NCI-H2029 treated with DMSO at 0.1 percent for 48 hours (cell line): ENCODE measurements around the gene CDH18.

ENCODE experiments used
- DNase-seq: peaks from one replicate; lab custom pipeline; 2025; lab: John Stamatoyannopoulos, UW

The CDH18 gene, protein sequence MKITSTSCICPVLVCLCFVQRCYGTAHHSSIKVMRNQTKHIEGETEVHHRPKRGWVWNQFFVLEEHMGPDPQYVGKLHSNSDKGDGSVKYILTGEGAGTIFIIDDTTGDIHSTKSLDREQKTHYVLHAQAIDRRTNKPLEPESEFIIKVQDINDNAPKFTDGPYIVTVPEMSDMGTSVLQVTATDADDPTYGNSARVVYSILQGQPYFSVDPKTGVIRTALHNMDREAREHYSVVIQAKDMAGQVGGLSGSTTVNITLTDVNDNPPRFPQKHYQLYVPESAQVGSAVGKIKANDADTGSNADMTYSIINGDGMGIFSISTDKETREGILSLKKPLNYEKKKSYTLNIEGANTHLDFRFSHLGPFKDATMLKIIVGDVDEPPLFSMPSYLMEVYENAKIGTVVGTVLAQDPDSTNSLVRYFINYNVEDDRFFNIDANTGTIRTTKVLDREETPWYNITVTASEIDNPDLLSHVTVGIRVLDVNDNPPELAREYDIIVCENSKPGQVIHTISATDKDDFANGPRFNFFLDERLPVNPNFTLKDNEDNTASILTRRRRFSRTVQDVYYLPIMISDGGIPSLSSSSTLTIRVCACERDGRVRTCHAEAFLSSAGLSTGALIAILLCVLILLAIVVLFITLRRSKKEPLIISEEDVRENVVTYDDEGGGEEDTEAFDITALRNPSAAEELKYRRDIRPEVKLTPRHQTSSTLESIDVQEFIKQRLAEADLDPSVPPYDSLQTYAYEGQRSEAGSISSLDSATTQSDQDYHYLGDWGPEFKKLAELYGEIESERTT

DNA sequence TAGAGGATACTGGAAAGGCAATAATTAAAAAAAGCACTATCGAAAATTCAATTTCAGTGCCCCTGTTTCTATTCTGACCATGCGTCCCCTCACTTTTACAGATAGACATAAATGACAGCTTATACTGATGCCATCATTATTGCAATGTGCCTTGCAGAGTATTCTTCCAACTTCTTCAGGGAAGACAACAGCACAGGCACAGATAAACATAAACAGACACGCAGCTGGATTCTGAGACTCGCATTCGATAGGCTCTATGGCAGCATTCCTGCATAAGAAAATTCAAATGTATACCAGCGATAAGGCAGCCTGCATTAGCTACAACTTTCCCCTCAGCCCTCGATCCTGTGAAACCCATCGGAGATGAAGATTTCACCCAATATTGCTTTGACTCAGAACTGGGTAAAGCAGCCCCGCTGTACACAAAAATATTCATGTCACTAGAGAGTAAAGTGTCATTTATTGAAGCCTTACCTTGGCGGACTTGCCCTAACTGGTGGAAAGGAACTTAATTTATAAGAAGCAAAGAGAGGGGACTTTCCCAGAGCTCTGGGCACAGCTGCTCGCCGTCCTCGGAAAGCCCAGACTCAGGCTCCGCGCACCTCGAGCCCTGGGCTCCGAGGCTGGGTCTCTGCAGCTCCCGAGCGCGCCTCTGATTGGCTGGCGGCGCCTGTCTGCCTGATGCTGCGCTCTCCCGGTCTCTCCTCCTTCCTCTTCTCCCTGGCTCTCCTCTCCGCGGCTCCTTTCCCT is at the start of gene CDH18:
Gene CDH18 (minus strand): TSS at position 589 of the 750 bp plus-strand sequence. CDS start 149,214 bp downstream, outside the sequence.
- DNase-seq, result peak; percentile 35

GRCh38 chr5:20034717-20035116 is 46.7 kb upstream of the CDH18 start:
- no peak for DNase-seq

DNA sequence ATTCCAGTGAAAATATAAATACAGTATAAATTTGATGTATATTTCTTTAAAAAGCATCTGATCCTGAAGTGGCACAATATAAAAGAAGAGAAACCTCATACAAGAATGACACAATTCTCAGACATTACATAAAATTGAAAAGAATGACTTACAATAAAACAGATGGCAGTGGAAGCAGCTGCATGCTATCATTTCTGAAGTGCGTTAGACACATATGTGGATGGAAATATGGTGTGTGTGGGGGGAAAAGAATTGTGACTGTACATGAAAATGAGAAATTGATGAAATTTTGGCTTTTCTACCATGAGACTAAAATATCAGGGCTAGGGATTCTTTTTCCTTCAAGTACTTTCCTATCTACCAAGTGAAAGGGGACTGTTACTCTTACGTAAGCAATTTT is 45.9 kb upstream of the CDH18 start:
- DNase-seq, result no peak

DNA sequence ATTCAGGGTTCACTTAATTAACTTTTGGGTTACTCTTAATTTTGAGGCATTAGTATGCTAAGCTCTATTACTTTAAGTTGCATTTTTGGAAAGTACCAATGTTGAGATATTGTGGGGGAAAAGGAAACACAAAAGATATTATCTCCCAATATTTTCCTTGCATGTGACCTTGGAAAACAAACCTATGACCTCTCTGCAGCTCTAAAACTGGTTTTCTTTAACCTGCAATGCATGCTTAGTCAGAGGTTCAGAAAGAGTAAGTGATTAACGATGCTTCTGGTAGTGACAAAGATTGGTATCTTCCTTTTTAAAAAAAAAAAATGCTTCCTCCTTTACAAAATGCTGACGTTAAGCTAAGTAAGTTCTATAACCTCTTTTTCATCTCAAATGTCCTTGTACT is 44.9 kb upstream of the CDH18 start:
- no peak for DNase-seq

GRCh38 chr5:20030125-20030524 is 42.1 kb upstream of the CDH18 start:
- no peak for DNase-seq

GRCh38 chr5:20029266-20029665 is 41.3 kb upstream of the CDH18 start:
- no peak for DNase-seq

DNA sequence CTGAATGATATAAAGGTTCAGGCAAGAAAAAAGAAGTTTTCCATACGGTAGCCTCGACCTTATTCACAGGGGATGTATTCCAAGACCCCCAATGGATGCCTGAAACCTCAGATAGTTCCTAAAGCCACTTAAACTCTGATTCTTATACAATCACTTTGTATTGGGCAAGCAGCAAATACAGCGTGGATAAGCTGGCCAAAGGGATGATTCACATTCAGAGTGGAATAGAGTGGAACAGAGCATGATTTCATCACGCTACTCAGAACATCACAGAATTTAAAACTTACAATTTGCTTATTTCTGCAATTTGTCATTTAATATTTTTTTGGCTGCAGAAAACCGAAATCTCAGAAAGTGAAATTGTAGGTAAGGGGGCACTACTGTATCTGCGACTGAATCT is 40.5 kb upstream of the CDH18 start:
- DNase-seq, result no peak

GRCh38 chr5:20023686-20024180 is 35.7 kb upstream of the CDH18 start:
- DNase-seq, result no peak

DNA sequence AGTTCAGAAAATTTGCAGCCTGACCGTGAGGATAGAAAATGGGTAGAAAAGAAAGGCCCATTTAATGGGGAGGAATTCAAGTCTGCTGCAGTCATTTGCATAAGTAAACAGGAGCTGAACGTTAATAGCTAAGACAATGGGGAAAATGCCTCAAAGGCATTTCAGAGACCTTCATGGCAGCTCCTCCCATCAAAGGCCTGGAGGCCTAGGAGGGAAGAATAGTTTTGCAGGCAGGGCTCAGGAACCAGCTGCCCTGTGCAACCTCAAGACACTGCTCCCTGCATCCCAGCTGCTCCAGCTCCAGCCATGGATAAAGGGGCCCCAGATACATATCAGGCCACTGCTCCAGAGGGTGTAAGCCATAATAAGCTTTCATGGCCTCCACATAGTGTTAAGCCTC is 32.2 kb upstream of the CDH18 start:
- no peak for DNase-seq

DNA sequence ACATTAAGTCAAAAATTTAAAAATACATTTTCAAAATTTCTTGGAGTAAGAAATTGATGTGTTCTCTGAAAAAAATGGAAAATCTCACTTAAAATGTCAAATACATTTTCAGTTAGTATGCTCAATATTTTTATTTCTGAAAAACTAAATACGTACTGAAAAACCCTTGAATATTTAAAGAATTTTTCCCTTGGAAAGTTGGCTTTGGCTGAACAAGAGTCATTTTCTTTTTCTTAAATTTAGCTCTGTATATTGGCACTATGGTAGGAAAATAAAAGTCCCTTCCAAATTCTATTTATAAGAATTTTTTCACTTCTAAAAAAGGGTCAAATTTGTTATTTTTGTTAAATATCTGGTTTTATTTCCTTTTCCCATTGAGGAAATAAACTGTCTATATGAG is 29.0 kb upstream of the CDH18 start:
- no peak for DNase-seq

GRCh38 chr5:20000416-20000815 is 12.4 kb upstream of the CDH18 start:
- no peak for DNase-seq

- no peak for DNase-seq
Observed at GRCh38 chr5:19988457-19988856, 457 bp upstream of the CDH18 start.

GRCh38 chr5:19986806-19987205 is 1.2 kb downstream of the CDH18 start:
- peak; percentile 32 for DNase-seq

- DNase-seq, result peak; percentile 40
Observed at GRCh38 chr5:19986031-19986619, 1.9 kb downstream of the CDH18 start.

DNA sequence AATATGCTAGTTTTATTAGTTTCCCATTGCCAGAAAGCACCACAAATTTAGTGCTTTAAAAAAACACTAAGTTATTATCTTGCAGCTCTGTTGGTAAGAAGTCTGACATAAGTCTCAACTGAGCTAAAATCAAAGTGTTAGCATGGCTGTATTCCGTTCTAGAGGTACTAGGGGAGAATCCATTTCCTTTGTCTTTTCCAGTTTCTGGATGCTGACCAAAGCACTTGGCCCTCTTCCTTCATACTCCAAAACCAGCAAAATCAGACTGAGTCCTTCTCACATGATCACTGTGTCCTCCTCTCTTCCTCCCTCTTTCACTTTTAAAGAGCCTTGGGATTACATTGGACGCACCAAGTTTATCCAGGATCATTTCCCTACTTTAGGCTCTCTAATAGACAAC is 9.5 kb downstream of the CDH18 start:
- peak; percentile 79 for DNase-seq

GRCh38 chr5:19977099-19977498 is 10.9 kb downstream of the CDH18 start:
- peak; percentile 56 for DNase-seq

GRCh38 chr5:19975795-19976194 is 12.2 kb downstream of the CDH18 start:
- DNase-seq, result no peak

DNA sequence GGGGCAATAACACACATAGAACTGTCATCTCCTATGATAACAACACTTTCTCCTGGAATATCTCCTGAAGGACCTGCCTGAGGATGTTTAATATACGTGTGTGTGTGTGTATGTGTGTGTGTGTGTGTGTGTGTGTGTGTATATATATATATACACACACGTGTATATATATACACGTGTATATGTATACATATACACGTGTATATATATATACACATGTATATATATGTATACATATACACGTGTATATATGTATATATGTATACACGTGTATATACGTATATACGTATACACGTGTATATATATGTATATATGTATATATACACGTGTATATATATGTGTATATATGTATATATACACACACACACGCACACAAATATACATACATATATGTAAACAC is 27.5 kb downstream of the CDH18 start:
- no peak for DNase-seq

GRCh38 chr5:19959830-19960384 is 28.1 kb downstream of the CDH18 start:
- no peak for DNase-seq

DNA sequence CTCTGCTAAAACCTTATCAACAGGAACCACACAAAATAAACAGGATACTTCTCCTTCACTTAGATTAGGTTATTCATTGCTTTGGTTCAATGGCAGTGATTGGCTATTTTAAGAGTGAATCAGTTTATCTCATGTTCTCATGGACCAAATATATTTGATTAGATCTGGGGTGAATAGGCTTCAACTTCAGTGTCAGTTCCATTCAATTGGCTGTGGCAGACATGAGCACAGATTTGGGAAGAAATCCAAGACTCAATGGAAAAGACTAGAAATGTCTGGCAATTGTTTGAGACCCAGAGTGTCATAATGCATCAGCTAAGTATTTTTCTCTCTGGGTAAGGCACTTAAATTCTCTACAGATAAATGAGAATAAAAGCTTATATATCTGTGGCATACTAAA is 37.1 kb downstream of the CDH18 start:
- DNase-seq, result no peak

DNA sequence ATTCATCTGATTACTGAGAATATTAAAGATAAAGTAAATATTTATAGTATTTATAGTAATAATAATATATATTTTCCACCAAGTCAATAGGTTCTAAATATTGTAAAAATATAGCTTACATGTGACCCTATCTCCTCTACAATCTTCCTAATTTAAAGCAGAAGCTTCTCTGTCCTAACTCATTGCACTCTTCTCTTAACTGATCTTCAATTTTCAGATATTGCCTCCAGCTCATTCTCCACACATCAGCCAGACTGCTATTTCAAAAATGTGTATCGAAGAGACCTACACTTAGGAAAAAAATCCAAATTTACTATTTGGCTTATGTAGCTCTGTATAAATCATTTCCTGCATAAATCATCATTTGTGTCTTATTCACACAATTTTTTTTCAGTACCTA is 47.8 kb downstream of the CDH18 start:
- no peak for DNase-seq

DNA sequence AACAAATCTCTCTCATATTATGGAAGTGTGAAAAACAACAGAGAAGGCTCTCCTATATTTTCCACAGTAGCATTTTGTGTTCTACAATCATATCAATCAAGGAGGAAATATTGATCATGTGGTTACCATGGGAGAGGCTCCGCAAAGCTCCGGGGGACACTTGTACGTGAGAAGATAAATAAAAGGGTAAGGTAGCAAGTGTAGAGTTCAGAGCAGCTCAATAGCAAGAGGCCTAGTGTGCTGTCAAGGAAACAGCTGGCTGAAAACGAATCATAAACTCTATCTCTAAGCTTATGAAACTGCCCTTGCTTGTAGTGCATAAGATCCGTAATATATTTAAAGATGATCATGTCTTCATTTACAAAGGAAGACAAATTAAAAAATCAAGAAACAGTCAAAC is 57.5 kb downstream of the CDH18 start:
- peak; percentile 41 for DNase-seq
